HepG2 (cell line): Measurements from ENCODE around the gene AUP1. TPM values are rescaled to one million over a fixed set of nuclear protein-coding genes. Genes with fewer than 3 reads are reported as not detected.

ENCODE experiments used
- ATM ChIP-seq: fragments of 450-650 bp; IDR thresholded peaks from 2 replicates; pipeline ENCODE4 v1.7.1; 2017; ENCODE audit warnings: mild to moderate bottlenecking, borderline replicate concordance
- CENPX ChIP-seq: sonication (generic); formaldehyde crosslinking; IDR thresholded peaks from 2 replicates; pipeline ENCODE4 v1.9.0; 2021; ENCODE audit warnings: mild to moderate bottlenecking, missing genetic modification reagents, moderate library complexity
- CHD4 ChIP-seq: fragments of 200-600 bp; sonication (generic); IDR thresholded peaks from 2 replicates; pipeline ENCODE4 v1.7.0; 2017; ENCODE audit warnings: mild to moderate bottlenecking, low read length, borderline replicate concordance
- DPF2 ChIP-seq: sonication (generic); formaldehyde crosslinking; IDR thresholded peaks from 2 replicates; pipeline ENCODE4 v1.4.0; 2020; ENCODE audit warnings: mild to moderate bottlenecking, low read depth, missing genetic modification reagents, borderline replicate concordance
- FOSL2 ChIP-seq: sonication (generic); formaldehyde crosslinking; IDR thresholded peaks from 2 replicates; pipeline ENCODE4 v1.4.0; 2020; ENCODE audit warnings: missing genetic modification reagents
- FOXA1 ChIP-seq, 2 experiments: fragments of 450-650 bp in 1 of 2; sonication (generic) in 1 of 2; formaldehyde crosslinking in 1 of 2; IDR thresholded peaks; 2 replicates each; pipeline versions ENCODE4 v1.4.0 to v1.6.1; 2016 to 2020; ENCODE audit warnings: missing genetic modification reagents in 1 of 2
- KAT7 ChIP-seq: IDR thresholded peaks from 2 replicates; pipeline ENCODE4 v1.6.1; 2018; ENCODE audit warnings: borderline replicate concordance, missing compliant biosample characterization
- PCBP2 ChIP-seq: fragments of 200-400 bp; formaldehyde crosslinking; optimal IDR thresholded peaks from 2 replicates; pipeline ENCODE3; 2018; ENCODE audit warnings: low read length, low read depth; ENCODE audit not compliant: poor library complexity, severe bottlenecking
- POLR2A ChIP-seq, 2 experiments: IDR thresholded peaks; 2 replicates each; pipeline ENCODE4 v1.6.1; 2011; ENCODE audit warnings: low read depth in 2 of 2, low read length in 2 of 2, mild to moderate bottlenecking in 1 of 2, moderate library complexity in 1 of 2; ENCODE audit not compliant: insufficient read depth in 1 of 2
- TAF1 ChIP-seq: sonication (generic); formaldehyde crosslinking; IDR thresholded peaks from 2 replicates; pipeline ENCODE4 v1.4.0; 2020; ENCODE audit warnings: missing genetic modification reagents
- TARDBP ChIP-seq: sonication (generic); formaldehyde crosslinking; IDR thresholded peaks from 2 replicates; pipeline ENCODE4 v1.8.0; 2022; ENCODE audit warnings: mild to moderate bottlenecking, missing genetic modification reagents
- TEAD3 ChIP-seq: optimal IDR thresholded peaks from 2 replicates; pipeline ENCODE3; 2016; ENCODE audit warnings: borderline replicate concordance
- TOPORS ChIP-seq: sonication (generic); formaldehyde crosslinking; IDR thresholded peaks from 2 replicates; pipeline ENCODE4 v1.8.0; 2023; ENCODE audit warnings: mild to moderate bottlenecking, missing genetic modification reagents
- ZBTB3 ChIP-seq: sonication (generic); formaldehyde crosslinking; IDR thresholded peaks from 2 replicates; pipeline ENCODE4 v1.4.0; 2020; ENCODE audit warnings: low read depth, mild to moderate bottlenecking, moderate library complexity, missing genetic modification reagents, borderline replicate concordance
- ZFP37 ChIP-seq: sonication (generic); formaldehyde crosslinking; IDR thresholded peaks from 2 replicates; pipeline ENCODE4 v1.4.0; 2020; ENCODE audit warnings: missing genetic modification reagents, borderline replicate concordance
- ZFP90 ChIP-seq: sonication (generic); formaldehyde crosslinking; IDR thresholded peaks from 2 replicates; pipeline ENCODE4 v1.8.0; 2022; ENCODE audit warnings: missing genetic modification reagents, mild to moderate bottlenecking, inconsistent platforms, borderline replicate concordance
- ZNF317 ChIP-seq: sonication (generic); formaldehyde crosslinking; IDR thresholded peaks from 2 replicates; pipeline ENCODE4 v1.5.0; 2020; ENCODE audit warnings: mild to moderate bottlenecking, missing genetic modification reagents
- ZNF572 ChIP-seq: sonication (generic); formaldehyde crosslinking; IDR thresholded peaks from 2 replicates; pipeline ENCODE4 v1.5.1; 2020; ENCODE audit warnings: mild to moderate bottlenecking, missing genetic modification reagents
- ZNF614 ChIP-seq: IDR thresholded peaks from 2 replicates; pipeline ENCODE4 v1.6.1; 2018; ENCODE audit warnings: missing biosample characterization, missing genetic modification reagents, inconsistent platforms, borderline replicate concordance
- ZNF775 ChIP-seq: sonication (generic); formaldehyde crosslinking; IDR thresholded peaks from 2 replicates; pipeline ENCODE4 v1.4.0; 2020; ENCODE audit warnings: missing genetic modification reagents, mild to moderate bottlenecking, moderate library complexity, borderline replicate concordance
- polyA plus RNA-seq, 8 experiments: library from polyadenylated mRNA; depleted of rRNA in 3 of 8; stranded (reverse) in 7 of 8; unstranded in 1 of 8; fragments of >200 nt; fragmentation: Illumina TruSeq in 4 of 8; extraction: Trizol in 4 of 8; gene quantifications; 2 replicates each; pipeline versions ENCODE4 v1.2.1 to v1.2.3, GENCODE V29; 2011 to 2016; ENCODE audit warnings: low read depth in 4 of 8, missing spikeins in 1 of 8, mixed read lengths in 1 of 8; ENCODE audit not compliant: insufficient read depth in 1 of 8
- total RNA-seq, 5 experiments: library from RNA; depleted of rRNA; stranded (reverse); fragments of >200 nt; fragmentation: Illumina TruSeq; extraction: Trizol; gene quantifications; 2 replicates each; pipeline ENCODE4 v1.2.3, GENCODE V29; 2016; ENCODE audit warnings: low read depth in 1 of 5
- TF ChIP-seq, protein P1 (sequence below): sonication (generic); formaldehyde crosslinking; IDR thresholded peaks from 2 replicates; pipeline ENCODE4 v1.4.0; 2020; ENCODE audit warnings: missing genetic modification reagents, borderline replicate concordance
- TF ChIP-seq, protein P2 (sequence below): sonication (generic); formaldehyde crosslinking; IDR thresholded peaks from 2 replicates; pipeline ENCODE4 v1.8.0; 2023; ENCODE audit warnings: mild to moderate bottlenecking, missing genetic modification reagents
- TF ChIP-seq, protein P3 (sequence below): sonication (generic); formaldehyde crosslinking; IDR thresholded peaks from 2 replicates; pipeline ENCODE4 v1.4.0; 2020; ENCODE audit warnings: low read depth, missing genetic modification reagents
- TF ChIP-seq, protein P4 (sequence below): sonication (generic); formaldehyde crosslinking; IDR thresholded peaks from 2 replicates; pipeline ENCODE4 v1.4.0; 2020; ENCODE audit warnings: low read depth, mild to moderate bottlenecking, missing genetic modification reagents

Gene AUP1
- total and polyA plus RNA-seq, 2 of the 13 experiments (the other 11 are each of a cell fraction or from before 2014, with no cell fraction given): 174 to 267 TPM

DNA sequence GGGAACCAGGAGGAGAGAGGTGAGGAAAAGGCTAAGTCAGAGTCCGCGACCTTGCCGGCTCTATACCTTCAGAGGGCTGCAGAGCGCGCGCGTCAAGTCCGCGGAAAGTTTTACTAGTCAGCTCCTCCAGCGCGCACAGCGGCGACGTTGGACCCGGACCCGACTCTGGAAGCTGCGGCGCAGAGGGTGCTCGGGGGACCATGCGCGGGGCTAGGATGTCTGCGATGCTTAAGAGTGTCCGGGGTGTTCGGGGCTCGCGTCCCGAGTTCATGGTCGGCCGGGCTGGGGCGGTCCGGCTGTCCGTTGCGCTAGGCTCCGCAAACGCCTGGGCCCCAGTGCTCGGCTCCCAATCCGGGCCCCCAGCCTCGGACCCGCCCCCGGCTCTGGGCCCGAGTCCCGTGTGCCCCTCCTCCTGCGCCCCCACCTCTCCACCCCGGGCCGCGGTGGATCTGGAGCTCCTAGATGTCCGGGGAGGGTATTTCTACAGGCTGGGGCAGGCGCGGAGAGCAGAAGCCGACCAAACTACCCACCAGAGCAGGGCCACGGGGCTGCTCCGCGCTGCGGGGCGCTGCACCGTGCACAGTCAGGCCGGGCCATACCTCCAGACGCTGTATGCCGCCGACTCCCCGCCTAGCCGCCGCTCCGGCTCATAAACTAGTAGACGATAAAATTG, 30.1 kb downstream of the AUP1 start, which contains the start of gene LBX2 (continued):
- TF ChIP-seq, protein P1, sequence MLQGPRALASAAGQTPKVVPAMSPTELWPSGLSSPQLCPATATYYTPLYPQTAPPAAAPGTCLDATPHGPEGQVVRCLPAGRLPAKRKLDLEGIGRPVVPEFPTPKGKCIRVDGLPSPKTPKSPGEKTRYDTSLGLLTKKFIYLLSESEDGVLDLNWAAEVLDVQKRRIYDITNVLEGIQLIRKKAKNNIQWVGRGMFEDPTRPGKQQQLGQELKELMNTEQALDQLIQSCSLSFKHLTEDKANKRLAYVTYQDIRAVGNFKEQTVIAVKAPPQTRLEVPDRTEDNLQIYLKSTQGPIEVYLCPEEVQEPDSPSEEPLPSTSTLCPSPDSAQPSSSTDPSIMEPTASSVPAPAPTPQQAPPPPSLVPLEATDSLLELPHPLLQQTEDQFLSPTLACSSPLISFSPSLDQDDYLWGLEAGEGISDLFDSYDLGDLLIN (CRISPR knock-in tag): no peak
- TF ChIP-seq CENPX (CRISPR knock-in tag) (no peak), DPF2 (CRISPR knock-in tag) (no peak), ZBTB3 (CRISPR knock-in tag) (no peak), ATM (no peak), TARDBP (no peak), ZFP90 (no peak), PCBP2 (no peak), CHD4 (no peak), FOXA1 (IDR thresholded peaks at IDR 0.05) (no peak), FOXA1 (CRISPR knock-in tag; IDR thresholded peaks at IDR 0.05) (no peak), TOPORS (CRISPR knock-in tag) (no peak), ZNF614 (no peak), ZNF775 (CRISPR knock-in tag) (no peak), TEAD3 (CRISPR knock-in tag) (no peak), KAT7 (0 out of 2 replicates have a peak, but pooled peaks have one; percentile 19), POLR2A (IDR thresholded peaks at IDR 0.05; ENCODE audit: insufficient read depth in 1 of 2, low read depth in 2 of 2, low read length in 2 of 2) (no peak), TAF1 (CRISPR knock-in tag) (peak; percentile 29; the same call in 1 of the 2 replicates), ZNF572 (CRISPR knock-in tag) (no peak), FOSL2 (no peak), ZFP37 (CRISPR knock-in tag) (no peak), ZNF317 (no peak)
- TF ChIP-seq, protein P2, sequence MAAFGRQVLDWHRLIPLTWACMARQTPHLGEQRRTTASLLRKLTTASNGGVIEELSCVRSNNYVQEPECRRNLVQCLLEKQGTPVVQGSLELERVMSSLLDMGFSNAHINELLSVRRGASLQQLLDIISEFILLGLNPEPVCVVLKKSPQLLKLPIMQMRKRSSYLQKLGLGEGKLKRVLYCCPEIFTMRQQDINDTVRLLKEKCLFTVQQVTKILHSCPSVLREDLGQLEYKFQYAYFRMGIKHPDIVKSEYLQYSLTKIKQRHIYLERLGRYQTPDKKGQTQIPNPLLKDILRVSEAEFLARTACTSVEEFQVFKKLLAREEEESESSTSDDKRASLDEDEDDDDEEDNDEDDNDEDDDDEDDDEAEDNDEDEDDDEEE: no peak
- TF ChIP-seq, protein P3, sequence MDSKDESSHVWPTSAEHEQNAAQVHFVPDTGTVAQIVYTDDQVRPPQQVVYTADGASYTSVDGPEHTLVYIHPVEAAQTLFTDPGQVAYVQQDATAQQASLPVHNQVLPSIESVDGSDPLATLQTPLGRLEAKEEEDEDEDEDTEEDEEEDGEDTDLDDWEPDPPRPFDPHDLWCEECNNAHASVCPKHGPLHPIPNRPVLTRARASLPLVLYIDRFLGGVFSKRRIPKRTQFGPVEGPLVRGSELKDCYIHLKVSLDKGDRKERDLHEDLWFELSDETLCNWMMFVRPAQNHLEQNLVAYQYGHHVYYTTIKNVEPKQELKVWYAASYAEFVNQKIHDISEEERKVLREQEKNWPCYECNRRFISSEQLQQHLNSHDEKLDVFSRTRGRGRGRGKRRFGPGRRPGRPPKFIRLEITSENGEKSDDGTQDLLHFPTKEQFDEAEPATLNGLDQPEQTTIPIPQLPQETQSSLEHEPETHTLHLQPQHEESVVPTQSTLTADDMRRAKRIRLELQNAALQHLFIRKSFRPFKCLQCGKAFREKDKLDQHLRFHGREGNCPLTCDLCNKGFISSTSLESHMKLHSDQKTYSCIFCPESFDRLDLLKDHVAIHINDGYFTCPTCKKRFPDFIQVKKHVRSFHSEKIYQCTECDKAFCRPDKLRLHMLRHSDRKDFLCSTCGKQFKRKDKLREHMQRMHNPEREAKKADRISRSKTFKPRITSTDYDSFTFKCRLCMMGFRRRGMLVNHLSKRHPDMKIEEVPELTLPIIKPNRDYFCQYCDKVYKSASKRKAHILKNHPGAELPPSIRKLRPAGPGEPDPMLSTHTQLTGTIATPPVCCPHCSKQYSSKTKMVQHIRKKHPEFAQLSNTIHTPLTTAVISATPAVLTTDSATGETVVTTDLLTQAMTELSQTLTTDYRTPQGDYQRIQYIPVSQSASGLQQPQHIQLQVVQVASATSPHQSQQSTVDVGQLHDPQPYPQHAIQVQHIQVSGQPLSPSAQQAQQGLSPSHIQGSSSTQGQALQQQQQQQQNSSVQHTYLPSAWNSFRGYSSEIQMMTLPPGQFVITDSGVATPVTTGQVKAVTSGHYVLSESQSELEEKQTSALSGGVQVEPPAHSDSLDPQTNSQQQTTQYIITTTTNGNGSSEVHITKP (CRISPR knock-in tag): no peak
- TF ChIP-seq, protein P4, sequence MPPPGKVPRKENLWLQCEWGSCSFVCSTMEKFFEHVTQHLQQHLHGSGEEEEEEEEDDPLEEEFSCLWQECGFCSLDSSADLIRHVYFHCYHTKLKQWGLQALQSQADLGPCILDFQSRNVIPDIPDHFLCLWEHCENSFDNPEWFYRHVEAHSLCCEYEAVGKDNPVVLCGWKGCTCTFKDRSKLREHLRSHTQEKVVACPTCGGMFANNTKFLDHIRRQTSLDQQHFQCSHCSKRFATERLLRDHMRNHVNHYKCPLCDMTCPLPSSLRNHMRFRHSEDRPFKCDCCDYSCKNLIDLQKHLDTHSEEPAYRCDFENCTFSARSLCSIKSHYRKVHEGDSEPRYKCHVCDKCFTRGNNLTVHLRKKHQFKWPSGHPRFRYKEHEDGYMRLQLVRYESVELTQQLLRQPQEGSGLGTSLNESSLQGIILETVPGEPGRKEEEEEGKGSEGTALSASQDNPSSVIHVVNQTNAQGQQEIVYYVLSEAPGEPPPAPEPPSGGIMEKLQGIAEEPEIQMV (CRISPR knock-in tag): no peak
